Endothelial cell of umbilical vein (primary cell): ENCODE measurements around the gene CD48. TPM values are rescaled to one million over a fixed set of nuclear protein-coding genes. Genes with fewer than 3 reads are reported as not detected.

Experiments used
- BruUV-seq: library from RNA; stranded (reverse); fragments of 400-500 nt; replicated peaks from 2 replicates; lab custom pipeline; 2021; lab: Mats Ljungman, UMichigan
- CTCF ChIA-PET: fragments of 300-600, 350-600 bp; sonication (Branson Sonifier 250); formaldehyde crosslinking; loops from one replicate; lab custom pipeline; 2021; ENCODE audit warnings: antibody characterized with exemption, inconsistent platforms; lab: Charles Lee
- POLR2A ChIA-PET: fragments of 300-600, 350-600 bp; sonication (Branson Sonifier 250); formaldehyde crosslinking; loops from one replicate; lab custom pipeline; 2021; ENCODE audit warnings: antibody characterized with exemption, inconsistent platforms; lab: Charles Lee
- DNase-seq: peaks from one replicate; pipeline ENCODE4 v3.0.0-alpha.2; 2011; ENCODE audit warnings: low read depth, low spot score
- FAIRE-seq: peaks from 2 replicates; lab custom pipeline; 2011; peaks lifted over from hg19 to GRCh38; lab: Jason Lieb, UNC
- H2AFZ ChIP-seq: 2 replicates; pipeline ENCODE4 v1.6.0; 2012; ENCODE audit warnings: low read depth, low read length, control low read depth, inconsistent platforms
- H3K27ac ChIP-seq: 2 replicates; pipeline ENCODE4 v1.5.1; 2011; ENCODE audit warnings: low read depth, mild to moderate bottlenecking, control low read depth, low read length, moderate library complexity; ENCODE audit not compliant: insufficient read depth
- H3K27me3 ChIP-seq, 2 experiments: 2 replicates each; pipeline versions ENCODE4 v1.6.0 to v1.6.1; 2011; ENCODE audit warnings: low read length in 2 of 2, mixed read lengths in 1 of 2; ENCODE audit not compliant: control insufficient read depth in 2 of 2, insufficient read depth in 2 of 2
- H3K36me3 ChIP-seq, 2 experiments: 2 replicates in 1 of 2; 3 replicates in 1 of 2; pipeline ENCODE4 v1.5.1; 2011; ENCODE audit warnings: low read length in 2 of 2, mild to moderate bottlenecking in 1 of 2, moderate library complexity in 1 of 2; ENCODE audit not compliant: control insufficient read depth in 2 of 2, insufficient read depth in 2 of 2; ENCODE audit errors: extremely low read depth in 1 of 2
- H3K4me1 ChIP-seq: 3 replicates; pipeline ENCODE4 v1.5.1; 2011; ENCODE audit warnings: mild to moderate bottlenecking, low read length; ENCODE audit not compliant: control insufficient read depth, insufficient read depth; ENCODE audit errors: extremely low read depth
- H3K4me2 ChIP-seq: 2 replicates; pipeline ENCODE4 v1.6.1; 2011; ENCODE audit warnings: low read length, control low read depth, mixed read lengths; ENCODE audit not compliant: insufficient read depth
- H3K4me3 ChIP-seq, 3 experiments: fragments of 200-600 bp in 1 of 3; sonication (generic), shearing (Covaris generic) in 1 of 3; replicated peaks in 1 of 3; 2 replicates each; pipeline ENCODE4 v1.5.1; 2011 to 2016; ENCODE audit warnings: control low read depth in 3 of 3, low read length in 3 of 3, mild to moderate bottlenecking in 2 of 3, inconsistent platforms in 1 of 3, low read depth in 1 of 3, moderate library complexity in 1 of 3; ENCODE audit not compliant: insufficient read depth in 1 of 3
- H3K79me2 ChIP-seq: 2 replicates; pipeline ENCODE4 v1.6.0; 2012; ENCODE audit warnings: low read length, inconsistent platforms; ENCODE audit not compliant: control insufficient read depth, insufficient read depth
- H3K9ac ChIP-seq: replicated peaks from 2 replicates; pipeline ENCODE3; 2011; ENCODE audit warnings: low read length, control low read depth; ENCODE audit not compliant: insufficient read depth; ENCODE audit errors: extremely low read depth
- H3K9me1 ChIP-seq: replicated peaks from 3 replicates; pipeline ENCODE4 v1.6.0; 2011; ENCODE audit warnings: mild to moderate bottlenecking, low read length; ENCODE audit not compliant: control insufficient read depth, insufficient read depth; ENCODE audit errors: extremely low read depth
- H3K9me3 ChIP-seq: replicated peaks from 2 replicates; pipeline ENCODE4 v1.5.1; 2012; ENCODE audit warnings: low read length, inconsistent platforms; ENCODE audit not compliant: control insufficient read depth, insufficient read depth
- H4K20me1 ChIP-seq: replicated peaks from 2 replicates; pipeline ENCODE3; 2011; ENCODE audit warnings: mild to moderate bottlenecking, low read length; ENCODE audit not compliant: control insufficient read depth, insufficient read depth; ENCODE audit errors: extremely low read depth
- EZH2 ChIP-seq: IDR thresholded peaks from 2 replicates; pipeline ENCODE4 v1.6.1; 2012; ENCODE audit warnings: borderline replicate concordance, low read depth, mild to moderate bottlenecking, moderate library complexity, low read length, inconsistent platforms; ENCODE audit not compliant: severe bottlenecking
- FOS ChIP-seq: IDR thresholded peaks from 2 replicates; pipeline ENCODE4 v1.6.1; 2011; ENCODE audit warnings: mild to moderate bottlenecking, low read length, moderate library complexity, borderline replicate concordance; ENCODE audit not compliant: insufficient read depth
- GATA2 ChIP-seq: IDR thresholded peaks from 2 replicates; pipeline ENCODE4 v1.7.0; 2011; ENCODE audit warnings: low read depth, mild to moderate bottlenecking, moderate library complexity, mixed read lengths, low read length; ENCODE audit not compliant: insufficient read length, insufficient read depth
- JUN ChIP-seq: IDR thresholded peaks from 2 replicates; pipeline ENCODE4 v1.6.1; 2011; ENCODE audit warnings: borderline replicate concordance, low read depth; ENCODE audit not compliant: insufficient read length, insufficient read depth
- MYC ChIP-seq: IDR thresholded peaks from one replicate; pipeline ENCODE4 v1.6.1; 2011; ENCODE audit warnings: mild to moderate bottlenecking, low read depth, low read length
- POLR2A ChIP-seq: IDR thresholded peaks from 2 replicates; pipeline ENCODE4 v1.6.1; 2012; ENCODE audit warnings: low read depth, mild to moderate bottlenecking, control low read depth, low read length
- POLR2AphosphoS5 ChIP-seq: IDR thresholded peaks from 2 replicates; pipeline ENCODE4 v1.6.1; 2012; ENCODE audit warnings: low read depth, mild to moderate bottlenecking, control low read depth, low read length, moderate library complexity; ENCODE audit not compliant: insufficient read depth
- dilution Hi-C: fragments of 300-500 bp; cut with MboI; formaldehyde crosslinking; loops from one replicate; pipeline ENCODE4 v1.15.0; 2019; ENCODE audit warnings: low sequenced_read_pairs; ENCODE audit not compliant: extremely low pct_ligation_motif_present
- intact Hi-C: fragments of 100-400 bp; cut with micrococcal nuclease; formaldehyde crosslinking; loops from one replicate; pipeline ENCODE4 v1.10.0; 2022
- polyA plus RNA-seq, 4 experiments: library from polyadenylated mRNA; depleted of rRNA in 3 of 4; stranded (reverse) in 3 of 4; unstranded in 1 of 4; fragments of >200 nt; gene quantifications; 2 replicates each; pipeline versions ENCODE4 v1.2.1 to v1.2.3, GENCODE V29; 2011 to 2012; ENCODE audit warnings: missing spikeins in 1 of 4
- total RNA-seq: library from RNA; stranded (reverse); gene quantifications from 2 replicates; pipeline ENCODE4 v1.2.3, GENCODE V29; 2021
- TF ChIP-seq, protein P1 (sequence below), 2 donors: IDR thresholded peaks; 1 replicate in 1 of 2; 2 replicates in 1 of 2; pipeline ENCODE4 v1.5.1; 2011; ENCODE audit warnings: low read length in 2 of 2, mild to moderate bottlenecking in 2 of 2, moderate library complexity in 2 of 2, control low read depth in 1 of 2, inconsistent platforms in 1 of 2, low read depth in 1 of 2; ENCODE audit not compliant: insufficient read depth in 1 of 2; ENCODE audit errors: extremely low read depth in 1 of 2
- TF ChIP-seq, protein P2 (sequence below): IDR thresholded peaks from 2 replicates; pipeline ENCODE4 v1.6.1; 2011; ENCODE audit not compliant: insufficient read depth, insufficient read length

The CD48 gene
- total and polyA plus RNA-seq, 2 donors (not counting 3 experiments of a cell fraction or from before 2014, with no cell fraction given) = not detected

DNA sequence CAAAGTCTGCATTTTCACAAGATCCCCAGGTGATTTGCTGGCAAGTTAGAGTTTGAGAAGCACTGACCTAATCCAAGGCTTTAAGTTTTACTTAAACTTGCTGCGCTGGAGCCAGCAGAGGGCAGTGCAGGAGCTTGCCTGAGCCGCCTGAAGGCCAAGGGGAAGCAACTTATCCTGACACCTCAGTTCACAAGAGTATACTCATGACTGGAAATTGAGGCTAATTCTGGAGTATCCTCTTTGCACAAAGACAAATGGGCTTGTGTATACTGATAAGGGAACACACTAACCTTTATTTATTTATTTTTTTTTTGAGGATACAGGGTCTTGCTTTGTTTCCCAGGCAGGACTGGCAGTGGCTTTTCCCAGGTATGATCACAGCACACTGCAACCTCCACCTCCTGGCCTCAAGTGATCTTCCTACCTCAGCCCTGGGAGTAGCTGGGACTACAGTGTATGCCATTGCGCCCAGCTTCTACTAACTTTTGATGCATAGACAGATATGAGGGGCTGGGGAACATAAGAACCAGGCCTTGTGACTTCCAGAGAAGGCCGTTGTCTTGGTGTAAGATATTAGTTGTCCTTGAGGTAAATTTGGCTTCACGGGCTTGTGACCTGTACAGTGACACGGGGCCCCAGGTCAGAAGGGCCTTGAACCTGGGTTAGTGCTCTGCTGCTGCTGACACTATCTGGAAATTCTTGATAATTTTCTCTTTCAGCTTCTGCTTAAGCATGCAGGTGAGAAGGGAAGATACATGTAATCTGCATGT is 35.8 kb downstream of the CD48 start:
- TF ChIP-seq, protein P1, sequence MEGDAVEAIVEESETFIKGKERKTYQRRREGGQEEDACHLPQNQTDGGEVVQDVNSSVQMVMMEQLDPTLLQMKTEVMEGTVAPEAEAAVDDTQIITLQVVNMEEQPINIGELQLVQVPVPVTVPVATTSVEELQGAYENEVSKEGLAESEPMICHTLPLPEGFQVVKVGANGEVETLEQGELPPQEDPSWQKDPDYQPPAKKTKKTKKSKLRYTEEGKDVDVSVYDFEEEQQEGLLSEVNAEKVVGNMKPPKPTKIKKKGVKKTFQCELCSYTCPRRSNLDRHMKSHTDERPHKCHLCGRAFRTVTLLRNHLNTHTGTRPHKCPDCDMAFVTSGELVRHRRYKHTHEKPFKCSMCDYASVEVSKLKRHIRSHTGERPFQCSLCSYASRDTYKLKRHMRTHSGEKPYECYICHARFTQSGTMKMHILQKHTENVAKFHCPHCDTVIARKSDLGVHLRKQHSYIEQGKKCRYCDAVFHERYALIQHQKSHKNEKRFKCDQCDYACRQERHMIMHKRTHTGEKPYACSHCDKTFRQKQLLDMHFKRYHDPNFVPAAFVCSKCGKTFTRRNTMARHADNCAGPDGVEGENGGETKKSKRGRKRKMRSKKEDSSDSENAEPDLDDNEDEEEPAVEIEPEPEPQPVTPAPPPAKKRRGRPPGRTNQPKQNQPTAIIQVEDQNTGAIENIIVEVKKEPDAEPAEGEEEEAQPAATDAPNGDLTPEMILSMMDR (IDR thresholded peaks at IDR 0.05; ENCODE audit: extremely low read depth in 1 of 2, insufficient read depth in 1 of 2, low read depth in 1 of 2, low read length in 2 of 2) = peak; percentile 69 to 80
- TF ChIP-seq POLR2AphosphoS5 = no peak
- Histone ChIP-seq H3K79me2 (no peaks in the 10 kb centered on the region), H4K20me1 (no peaks in the 10 kb centered on the region), H3K9ac (no peak overlapping the region), H3K27ac (no peak overlapping the region), H3K4me2 (no peak overlapping the region), H3K36me3 (no peaks in the 10 kb centered on the region), H2AFZ (no peak overlapping the region), H3K27me3 (peaks cover 0 to 3% of the 10 kb centered on the region in 2 experiments), H3K4me3 (no peak overlapping the region), H3K9me1 (no peaks in the 10 kb centered on the region), H3K9me3 (no peaks in the 10 kb centered on the region), H3K4me1 (no peaks in the 10 kb centered on the region)
- dilution Hi-C loops = no loop called here
- peak; percentile 53 for DNase-seq
- BruUV-seq = no TSS peak
- CTCF ChIA-PET = interaction anchor here (0.6 to 2.7 kb wide), 16 partner anchors 8 to 315 kb away, joined by 3 to 17 read pairs (median 6); no protein-coding TSS in a partner anchor
- FAIRE-seq = peak; percentile 85
- intact Hi-C loops = loop anchor here (2.0 kb wide), 1 partner anchor 155 kb away; no protein-coding TSS in a partner anchor
- POLR2A ChIA-PET = no interaction called here

DNA sequence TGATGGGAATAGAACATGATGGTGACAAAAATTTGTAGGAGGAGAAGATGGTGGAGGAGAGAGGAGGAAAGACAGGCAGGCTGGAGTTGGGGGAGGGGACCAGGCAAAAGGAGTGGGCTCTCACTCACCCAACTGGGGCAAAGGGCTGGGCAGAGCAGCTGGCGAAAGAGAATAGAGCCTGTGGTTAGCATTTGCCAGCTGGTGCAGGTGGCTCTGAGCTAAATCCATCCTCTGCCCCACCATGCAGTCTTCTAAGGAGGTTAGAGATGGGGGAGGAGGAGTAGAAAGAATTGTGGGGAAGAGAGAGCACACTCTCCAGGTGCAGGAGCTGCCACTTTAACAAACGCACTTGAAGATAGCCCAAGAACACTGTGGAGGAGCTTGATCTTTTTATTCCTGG is 37.2 kb downstream of the CD48 start:
- POLR2A ChIA-PET = no interaction called here
- H3K79me2 ChIP-seq = no peaks in the 10 kb centered on the region
- no peaks in the 10 kb centered on the region for H3K4me1 ChIP-seq
- no peaks in the 10 kb centered on the region for H3K9me1 ChIP-seq
- no peak overlapping the region for H3K9ac ChIP-seq
- H3K4me3 ChIP-seq = no peak overlapping the region
- H3K27ac ChIP-seq = no peak overlapping the region
- DNase-seq (no peak), FAIRE-seq (no peak)
- H3K27me3 ChIP-seq = peaks cover 0 to 3% of the 10 kb centered on the region in 2 experiments
- TF ChIP-seq JUN (no peak), POLR2AphosphoS5 (no peak), FOS (no peak), EZH2 (no peak), POLR2A (no peak), MYC (no peak), GATA2 (no peak)
- TF ChIP-seq, protein P1 (IDR thresholded peaks at IDR 0.05; ENCODE audit: extremely low read depth in 1 of 2, insufficient read depth in 1 of 2, low read depth in 1 of 2, low read length in 2 of 2) = no peak
- TF ChIP-seq, protein P2, sequence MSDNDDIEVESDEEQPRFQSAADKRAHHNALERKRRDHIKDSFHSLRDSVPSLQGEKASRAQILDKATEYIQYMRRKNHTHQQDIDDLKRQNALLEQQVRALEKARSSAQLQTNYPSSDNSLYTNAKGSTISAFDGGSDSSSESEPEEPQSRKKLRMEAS = no peak
- H3K9me3 ChIP-seq = no peaks in the 10 kb centered on the region
- dilution Hi-C loops = no loop called here
- no peaks in the 10 kb centered on the region for H4K20me1 ChIP-seq
- H2AFZ ChIP-seq = no peak overlapping the region
- CTCF ChIA-PET = interaction anchor here (1.1 to 2.7 kb wide), 3 partner anchors 9 to 278 kb away, joined by 4 to 17 read pairs (median 12); no protein-coding TSS in a partner anchor
- no peaks in the 10 kb centered on the region for H3K36me3 ChIP-seq
- H3K4me2 ChIP-seq = no peak overlapping the region
- intact Hi-C loops = loop anchor here (2.0 kb wide), 1 partner anchor 156 kb away; no protein-coding TSS in a partner anchor
- BruUV-seq = no TSS peak
